GM23338 (cell line): ENCODE data around the gene C9orf57. TPM values are rescaled to one million over a fixed set of nuclear protein-coding genes. Genes with fewer than 3 reads are reported as not detected.

Experiments used
- ATAC-seq: fragments of 200-7000 bp; cut with Tn5 transposase; 3 replicates; pipeline ENCODE4 v1.9.1; 2020
- DNase-seq: peaks from one replicate; pipeline ENCODE4 v3.0.0-alpha.2; 2015; ENCODE audit warnings: low spot score
- H2AFZ ChIP-seq: fragments of 200-600 bp; sonication (generic); 2 replicates; pipeline ENCODE4 v1.8.0; 2016; ENCODE audit warnings: antibody characterized with exemption, mild to moderate bottlenecking, moderate library complexity
- H3F3A ChIP-seq: fragments of 200-600 bp; sonication (generic); replicated peaks from 2 replicates; pipeline ENCODE4 v1.8.0; 2017; ENCODE audit warnings: antibody characterized with exemption, mixed run types, low read depth
- H3K27ac ChIP-seq: fragments of 200-600 bp; sonication (generic); 2 replicates; pipeline ENCODE4 v1.6.1; 2016; ENCODE audit warnings: low read depth
- H3K27me3 ChIP-seq: fragments of 200-600 bp; sonication (generic); 2 replicates; pipeline ENCODE4 v1.8.0; 2016; ENCODE audit warnings: mild to moderate bottlenecking, mixed run types, moderate library complexity; ENCODE audit not compliant: insufficient read depth
- H3K36me3 ChIP-seq: fragments of 200-600 bp; sonication (generic); 2 replicates; pipeline ENCODE4 v1.8.0; 2016; ENCODE audit warnings: mild to moderate bottlenecking; ENCODE audit not compliant: insufficient read depth
- H3K4me1 ChIP-seq: fragments of 200-600 bp; sonication (generic); 2 replicates; pipeline ENCODE4 v1.8.0; 2016; ENCODE audit warnings: mild to moderate bottlenecking, moderate library complexity; ENCODE audit not compliant: insufficient read depth
- H3K4me2 ChIP-seq: fragments of 200-600 bp; sonication (generic); 2 replicates; pipeline ENCODE4 v1.7.1; 2017; ENCODE audit warnings: mixed run types
- H3K4me3 ChIP-seq: fragments of 200-600 bp; sonication (generic); 2 replicates; pipeline ENCODE4 v1.6.1; 2016; ENCODE audit warnings: mixed run types
- H3K79me2 ChIP-seq: fragments of 200-600 bp; sonication (generic); replicated peaks from 2 replicates; pipeline ENCODE4 v1.8.0; 2017; ENCODE audit warnings: mild to moderate bottlenecking; ENCODE audit not compliant: insufficient read depth
- H3K9me2 ChIP-seq: fragments of 200-600 bp; sonication (generic); 2 replicates; pipeline ENCODE4 v1.8.0; 2017; ENCODE audit not compliant: insufficient read depth
- H4K20me1 ChIP-seq: fragments of 200-600 bp; sonication (generic); replicated peaks from 2 replicates; pipeline ENCODE4 v1.8.0; 2017; ENCODE audit warnings: mild to moderate bottlenecking; ENCODE audit not compliant: insufficient read depth
- H3K27ac Mint-ChIP-seq: 2 replicates; pipeline ENCODE4 v1.8.0; 2020; ENCODE audit warnings: inconsistent platforms, mild to moderate bottlenecking, moderate library complexity, mixed read lengths
- H3K27me3 Mint-ChIP-seq: 3 replicates; pipeline ENCODE4 v1.8.0; 2022; ENCODE audit warnings: low read depth, mild to moderate bottlenecking, moderate library complexity, mixed read lengths, inconsistent platforms; ENCODE audit not compliant: insufficient read depth, poor library complexity
- H3K36me3 Mint-ChIP-seq: 3 replicates; pipeline ENCODE4 v1.8.0; 2021; ENCODE audit warnings: low read depth, mild to moderate bottlenecking, inconsistent platforms, moderate library complexity, mixed read lengths
- H3K4me1 Mint-ChIP-seq: 3 replicates; pipeline ENCODE4 v1.8.0; 2020; ENCODE audit warnings: mild to moderate bottlenecking, inconsistent platforms, mixed read lengths
- H3K4me3 Mint-ChIP-seq: 3 replicates; pipeline ENCODE4 v1.8.0; 2021; ENCODE audit warnings: moderate library complexity, mild to moderate bottlenecking, inconsistent platforms, mixed read lengths
- H3K9me3 Mint-ChIP-seq: 3 replicates; pipeline ENCODE4 v1.8.0; 2020; ENCODE audit warnings: moderate library complexity, mild to moderate bottlenecking, inconsistent platforms, mixed read lengths
- CREB1 ChIP-seq: fragments of 250-450 bp; sonication (Bioruptor Pico); IDR thresholded peaks from 2 replicates; pipeline ENCODE4 v1.5.0; 2020; ENCODE audit warnings: low read depth, mild to moderate bottlenecking, moderate library complexity
- EZH2phosphoT487 ChIP-seq: fragments of 200-600 bp; sonication (generic); IDR thresholded peaks from one replicate; pipeline ENCODE4 v1.8.1; 2018; ENCODE audit warnings: antibody characterized with exemption; ENCODE audit not compliant: unreplicated experiment
- NANOG ChIP-seq: IDR thresholded peaks from 2 replicates; pipeline ENCODE4 v1.6.1; 2016; ENCODE audit warnings: antibody characterized with exemption, borderline replicate concordance
- POLR2AphosphoS5 ChIP-seq: IDR thresholded peaks from 2 replicates; pipeline ENCODE4 v1.6.1; 2016; ENCODE audit warnings: antibody characterized with exemption, low read depth
- STAT1 ChIP-seq: IDR thresholded peaks from one replicate; pipeline ENCODE4 v1.6.1; 2016; ENCODE audit warnings: antibody characterized with exemption; ENCODE audit not compliant: unreplicated experiment
- ZNF114 ChIP-seq: fragments of 250-450 bp; sonication (Bioruptor Pico); IDR thresholded peaks from 2 replicates; pipeline ENCODE4 v1.5.0; 2020; ENCODE audit warnings: mild to moderate bottlenecking, moderate library complexity
- polyA plus RNA-seq: library from polyadenylated mRNA; unstranded; fragments of >200 nt; fragmentation: Nextera tagmentation; extraction: Ambion mirVana; gene quantifications from 2 replicates; pipeline ENCODE4 v1.2.1, GENCODE V29; 2016
- total RNA-seq: library from RNA; depleted of rRNA; stranded (reverse); fragments of >200 nt; shearing (Covaris generic); gene quantifications from 2 replicates; pipeline ENCODE4 v1.2.3, GENCODE V29; 2014
- TF ChIP-seq, protein P1 (sequence below): IDR thresholded peaks from 2 replicates; pipeline ENCODE4 v1.6.1; 2016; ENCODE audit warnings: antibody characterized with exemption
- TF ChIP-seq, protein P2 (sequence below): fragments of 250-450 bp; sonication (Bioruptor Pico); IDR thresholded peaks from 2 replicates; pipeline ENCODE4 v1.5.0; 2020; ENCODE audit warnings: mild to moderate bottlenecking, moderate library complexity

The C9orf57 gene
- total and polyA plus RNA-seq, 2 experiments from 2014 or later = not detected

DNA sequence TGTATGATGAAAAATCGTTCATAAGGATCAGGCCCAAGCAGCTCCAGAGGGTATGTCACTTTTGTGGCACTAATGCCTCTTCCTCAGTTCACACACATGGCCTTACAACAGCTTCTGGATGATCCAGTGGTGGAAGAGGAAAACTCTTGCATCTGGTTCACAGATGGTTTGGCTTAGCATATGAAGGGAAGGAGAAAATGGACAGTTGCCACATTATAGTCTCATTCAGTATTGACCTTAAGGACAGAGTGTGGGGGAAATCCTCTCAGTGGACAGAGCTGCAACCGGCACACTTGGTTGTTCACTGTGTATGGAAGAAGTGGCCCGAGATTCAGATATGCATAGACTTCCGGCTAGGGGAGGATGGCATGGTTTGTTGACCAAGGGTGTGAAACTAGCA, 22.8 kb downstream of the C9orf57 start:
- no peaks in the 10 kb centered on the region for H3K36me3 Mint-ChIP-seq
- no peak overlapping the region for H3K4me2 ChIP-seq
- no peak overlapping the region for H3K27ac Mint-ChIP-seq
- DNase-seq = no peak
- H3K4me1 Mint-ChIP-seq = peaks cover 3% of the 10 kb centered on the region
- no peaks in the 10 kb centered on the region for H3F3A ChIP-seq
- no peaks in the 10 kb centered on the region for H3K9me2 ChIP-seq
- ATAC-seq = no peak
- H4K20me1 ChIP-seq = no peaks in the 10 kb centered on the region
- H3K27ac ChIP-seq = no peak overlapping the region
- no peak overlapping the region for H3K4me3 ChIP-seq
- no peaks in the 10 kb centered on the region for H3K4me1 ChIP-seq
- no peak overlapping the region for H3K4me3 Mint-ChIP-seq
- H3K36me3 ChIP-seq = no peaks in the 10 kb centered on the region
- H3K79me2 ChIP-seq = no peaks in the 10 kb centered on the region
- peaks cover 9% of the 10 kb centered on the region for H3K27me3 Mint-ChIP-seq
- no peak overlapping the region for H2AFZ ChIP-seq
- no peaks in the 10 kb centered on the region for H3K27me3 ChIP-seq
- TF ChIP-seq POLR2AphosphoS5 = no peak
- no peak for TF ChIP-seq NANOG
- no peak for TF ChIP-seq ZNF114 (CRISPR knock-in tag)
- TF ChIP-seq CREB1 (CRISPR knock-in tag) = no peak
- TF ChIP-seq, protein P1, sequence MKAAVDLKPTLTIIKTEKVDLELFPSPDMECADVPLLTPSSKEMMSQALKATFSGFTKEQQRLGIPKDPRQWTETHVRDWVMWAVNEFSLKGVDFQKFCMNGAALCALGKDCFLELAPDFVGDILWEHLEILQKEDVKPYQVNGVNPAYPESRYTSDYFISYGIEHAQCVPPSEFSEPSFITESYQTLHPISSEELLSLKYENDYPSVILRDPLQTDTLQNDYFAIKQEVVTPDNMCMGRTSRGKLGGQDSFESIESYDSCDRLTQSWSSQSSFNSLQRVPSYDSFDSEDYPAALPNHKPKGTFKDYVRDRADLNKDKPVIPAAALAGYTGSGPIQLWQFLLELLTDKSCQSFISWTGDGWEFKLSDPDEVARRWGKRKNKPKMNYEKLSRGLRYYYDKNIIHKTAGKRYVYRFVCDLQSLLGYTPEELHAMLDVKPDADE = no peak
- TF ChIP-seq EZH2phosphoT487 = no peak
- TF ChIP-seq STAT1 = no peak
- TF ChIP-seq, protein P2, sequence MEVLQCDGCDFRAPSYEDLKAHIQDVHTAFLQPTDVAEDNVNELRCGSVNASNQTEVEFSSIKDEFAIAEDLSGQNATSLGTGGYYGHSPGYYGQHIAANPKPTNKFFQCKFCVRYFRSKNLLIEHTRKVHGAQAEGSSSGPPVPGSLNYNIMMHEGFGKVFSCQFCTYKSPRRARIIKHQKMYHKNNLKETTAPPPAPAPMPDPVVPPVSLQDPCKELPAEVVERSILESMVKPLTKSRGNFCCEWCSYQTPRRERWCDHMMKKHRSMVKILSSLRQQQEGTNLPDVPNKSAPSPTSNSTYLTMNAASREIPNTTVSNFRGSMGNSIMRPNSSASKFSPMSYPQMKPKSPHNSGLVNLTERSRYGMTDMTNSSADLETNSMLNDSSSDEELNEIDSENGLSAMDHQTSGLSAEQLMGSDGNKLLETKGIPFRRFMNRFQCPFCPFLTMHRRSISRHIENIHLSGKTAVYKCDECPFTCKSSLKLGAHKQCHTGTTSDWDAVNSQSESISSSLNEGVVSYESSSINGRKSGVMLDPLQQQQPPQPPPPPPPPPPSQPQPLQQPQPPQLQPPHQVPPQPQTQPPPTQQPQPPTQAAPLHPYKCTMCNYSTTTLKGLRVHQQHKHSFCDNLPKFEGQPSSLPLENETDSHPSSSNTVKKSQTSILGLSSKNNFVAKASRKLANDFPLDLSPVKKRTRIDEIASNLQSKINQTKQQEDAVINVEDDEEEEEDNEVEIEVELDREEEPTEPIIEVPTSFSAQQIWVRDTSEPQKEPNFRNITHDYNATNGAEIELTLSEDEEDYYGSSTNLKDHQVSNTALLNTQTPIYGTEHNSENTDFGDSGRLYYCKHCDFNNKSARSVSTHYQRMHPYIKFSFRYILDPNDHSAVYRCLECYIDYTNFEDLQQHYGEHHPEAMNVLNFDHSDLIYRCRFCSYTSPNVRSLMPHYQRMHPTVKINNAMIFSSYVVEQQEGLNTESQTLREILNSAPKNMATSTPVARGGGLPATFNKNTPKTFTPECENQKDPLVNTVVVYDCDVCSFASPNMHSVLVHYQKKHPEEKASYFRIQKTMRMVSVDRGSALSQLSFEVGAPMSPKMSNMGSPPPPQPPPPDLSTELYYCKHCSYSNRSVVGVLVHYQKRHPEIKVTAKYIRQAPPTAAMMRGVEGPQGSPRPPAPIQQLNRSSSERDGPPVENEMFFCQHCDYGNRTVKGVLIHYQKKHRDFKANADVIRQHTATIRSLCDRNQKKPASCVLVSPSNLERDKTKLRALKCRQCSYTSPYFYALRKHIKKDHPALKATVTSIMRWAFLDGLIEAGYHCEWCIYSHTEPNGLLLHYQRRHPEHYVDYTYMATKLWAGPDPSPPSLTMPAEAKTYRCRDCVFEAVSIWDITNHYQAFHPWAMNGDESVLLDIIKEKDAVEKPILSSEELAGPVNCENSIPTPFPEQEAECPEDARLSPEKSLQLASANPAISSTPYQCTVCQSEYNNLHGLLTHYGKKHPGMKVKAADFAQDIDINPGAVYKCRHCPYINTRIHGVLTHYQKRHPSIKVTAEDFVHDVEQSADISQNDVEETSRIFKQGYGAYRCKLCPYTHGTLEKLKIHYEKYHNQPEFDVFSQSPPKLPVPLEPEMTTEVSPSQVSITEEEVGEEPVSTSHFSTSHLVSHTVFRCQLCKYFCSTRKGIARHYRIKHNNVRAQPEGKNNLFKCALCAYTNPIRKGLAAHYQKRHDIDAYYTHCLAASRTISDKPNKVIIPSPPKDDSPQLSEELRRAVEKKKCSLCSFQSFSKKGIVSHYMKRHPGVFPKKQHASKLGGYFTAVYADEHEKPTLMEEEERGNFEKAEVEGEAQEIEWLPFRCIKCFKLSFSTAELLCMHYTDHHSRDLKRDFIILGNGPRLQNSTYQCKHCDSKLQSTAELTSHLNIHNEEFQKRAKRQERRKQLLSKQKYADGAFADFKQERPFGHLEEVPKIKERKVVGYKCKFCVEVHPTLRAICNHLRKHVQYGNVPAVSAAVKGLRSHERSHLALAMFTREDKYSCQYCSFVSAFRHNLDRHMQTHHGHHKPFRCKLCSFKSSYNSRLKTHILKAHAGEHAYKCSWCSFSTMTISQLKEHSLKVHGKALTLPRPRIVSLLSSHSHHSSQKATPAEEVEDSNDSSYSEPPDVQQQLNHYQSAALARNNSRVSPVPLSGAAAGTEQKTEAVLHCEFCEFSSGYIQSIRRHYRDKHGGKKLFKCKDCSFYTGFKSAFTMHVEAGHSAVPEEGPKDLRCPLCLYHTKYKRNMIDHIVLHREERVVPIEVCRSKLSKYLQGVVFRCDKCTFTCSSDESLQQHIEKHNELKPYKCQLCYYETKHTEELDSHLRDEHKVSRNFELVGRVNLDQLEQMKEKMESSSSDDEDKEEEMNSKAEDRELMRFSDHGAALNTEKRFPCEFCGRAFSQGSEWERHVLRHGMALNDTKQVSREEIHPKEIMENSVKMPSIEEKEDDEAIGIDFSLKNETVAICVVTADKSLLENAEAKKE = no peak
- H3K9me3 Mint-ChIP-seq = no peaks in the 10 kb centered on the region
